Epithelial cell of esophagus (primary cell): ENCODE data around the gene IL23R.

Experiments
- DNase-seq: peaks from one replicate; pipeline ENCODE4 v3.0.0; 2010; ENCODE audit warnings: low read depth
- H3K4me3 ChIP-seq: 2 replicates; pipeline ENCODE4 v1.5.1; 2011; ENCODE audit warnings: mild to moderate bottlenecking, low read length, control low read depth
- CTCF ChIP-seq: IDR thresholded peaks from 2 replicates; pipeline ENCODE4 v1.5.1; 2011; ENCODE audit warnings: low read depth, mild to moderate bottlenecking, low read length, control low read depth, inconsistent platforms; ENCODE audit not compliant: insufficient read depth; ENCODE audit errors: missing control alignments

IL23R gene

GRCh38 chr1:67191668-67192520, 25.6 kb downstream of the IL23R start:
- H3K4me3 ChIP-seq: no peak overlapping the region
- TF ChIP-seq CTCF: no peak
- no peak for DNase-seq

DNA sequence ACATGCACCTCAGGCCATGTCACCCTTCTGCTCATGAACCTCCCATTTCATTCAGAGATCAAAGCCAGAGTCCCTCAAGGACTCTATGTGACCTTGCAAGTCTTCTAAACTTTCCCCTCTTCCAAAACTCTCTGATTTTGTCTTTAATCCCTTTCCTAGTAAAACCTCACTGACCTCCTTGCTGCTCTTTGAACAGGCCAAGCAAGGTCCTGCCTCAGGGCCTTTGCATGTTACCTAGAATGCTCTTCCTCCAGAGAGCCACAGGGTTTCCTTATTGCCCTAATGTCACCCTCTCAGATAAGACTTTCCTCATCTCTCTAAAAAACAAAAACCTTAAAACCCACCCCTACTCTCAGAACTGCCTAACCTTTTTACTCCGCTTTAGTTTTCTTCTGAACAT, 26.6 kb downstream of the IL23R start:
- DNase-seq: no peak
- TF ChIP-seq CTCF: no peak

DNA sequence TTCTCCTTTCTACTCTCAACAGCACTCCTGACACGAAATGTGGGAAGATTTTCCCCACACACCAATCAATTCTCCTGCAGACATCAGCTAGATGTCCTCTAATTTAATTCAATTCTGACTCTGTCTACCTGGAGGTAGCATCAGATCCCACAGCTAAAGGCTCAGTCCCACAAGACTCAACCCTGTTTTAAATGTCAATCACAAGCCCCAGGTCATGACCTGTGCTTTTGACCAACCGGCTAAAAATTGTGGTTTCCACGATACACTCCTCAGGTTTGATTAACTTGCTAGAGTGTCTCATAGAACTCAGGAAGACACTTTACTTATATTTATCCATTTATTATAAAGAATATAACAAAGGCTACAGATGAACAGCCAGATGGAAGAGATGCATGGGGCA, 27.4 kb downstream of the IL23R start:
- TF ChIP-seq CTCF: no peak
- no peak for DNase-seq
- no peak overlapping the region for H3K4me3 ChIP-seq

More for the DNA sequence above, 26.6 kb downstream of the IL23R start:
- H3K4me3 ChIP-seq: no peak overlapping the region

DNA sequence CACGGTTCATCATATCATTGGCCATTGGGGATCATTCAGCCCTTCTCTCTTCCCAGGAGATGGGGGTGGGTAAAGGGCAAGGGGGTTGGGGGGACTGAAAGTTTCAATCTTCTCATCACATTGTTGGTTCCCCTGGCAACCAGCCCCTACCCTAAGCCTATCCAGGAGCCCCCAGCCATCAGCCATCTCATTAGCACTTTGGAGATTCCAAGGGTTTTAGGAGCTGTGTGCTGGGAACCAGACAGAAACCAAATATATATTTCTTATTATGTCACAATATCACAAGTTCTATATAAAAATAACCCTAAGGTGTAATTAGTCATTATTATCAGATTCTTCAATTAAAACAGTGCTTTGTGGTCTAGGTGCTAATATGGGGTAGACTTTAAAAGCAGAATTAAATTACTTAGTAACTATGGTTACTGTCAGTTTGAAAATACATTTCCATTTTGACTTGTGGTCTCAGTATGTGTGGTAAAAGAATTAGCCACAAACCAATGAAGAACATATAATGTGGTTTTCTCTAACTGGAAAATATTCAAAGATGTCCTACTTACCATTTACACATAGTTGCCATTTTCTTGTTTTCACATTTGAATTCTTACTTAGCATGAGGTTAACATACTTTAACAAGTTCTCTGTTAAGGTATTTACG, 28.1 kb downstream of the IL23R start:
- no peak for TF ChIP-seq CTCF
- no peak for DNase-seq
- H3K4me3 ChIP-seq: no peak overlapping the region

- DNase-seq: no peak
- TF ChIP-seq CTCF: no peak
- no peak overlapping the region for H3K4me3 ChIP-seq
These were observed 34.5 kb downstream of the IL23R start for GRCh38 chr1:67200755-67201154.

DNA sequence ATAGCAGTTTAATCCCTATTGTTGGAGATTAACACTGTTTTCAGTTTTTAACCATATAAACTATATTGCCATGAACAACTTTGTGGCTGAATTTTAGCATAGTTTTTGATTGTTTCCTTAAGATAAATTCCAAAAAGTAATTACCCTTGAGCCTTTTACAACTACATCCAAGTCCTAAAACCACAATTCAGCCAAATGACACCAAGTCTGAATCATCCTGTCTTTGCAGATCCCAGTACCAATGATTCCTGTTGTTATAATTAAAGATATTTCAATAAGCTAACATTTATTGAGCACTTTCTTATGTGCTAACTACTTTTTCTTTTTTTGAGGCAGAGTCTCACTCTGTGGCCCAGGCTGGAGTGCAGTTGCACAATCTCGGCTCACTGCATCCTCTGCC, 35.6 kb downstream of the IL23R start:
- TF ChIP-seq CTCF: no peak
- no peak overlapping the region for H3K4me3 ChIP-seq
- DNase-seq: no peak
